GM13976 (cell line): ENCODE results near the gene ZNF655.
A peak's percentile ranks its signal among the peaks of the same experiment; 100 is the strongest.

ENCODE experiments used
- DNase-seq: peaks from one replicate; pipeline ENCODE4 v3.0.0; 2012; ENCODE audit warnings: low spot score
- CTCF ChIP-seq: IDR thresholded peaks from 2 replicates; pipeline ENCODE4 v1.5.1; 2012; ENCODE audit warnings: borderline replicate concordance, mild to moderate bottlenecking; ENCODE audit not compliant: insufficient read depth; ENCODE audit errors: extremely low read depth, missing control alignments, control extremely low read depth
- in situ Hi-C: fragments of 300-500 bp; cut with MboI; formaldehyde crosslinking; loops from one replicate; pipeline ENCODE4 v1.12.0; 2022; ENCODE audit warnings: low sequenced_read_pairs, mixed read lengths, inconsistent platforms; ENCODE audit not compliant: unreplicated experiment

Gene ZNF655

GRCh38 chr7:99558306-99559174 is at the start of gene ZNF655:
ZNF655 (plus strand) TSS chr7:99558642; CDS start chr7:99560560, 1,918 bp downstream.
- TF ChIP-seq CTCF: no peak
- peak; percentile 97 for DNase-seq
- in situ Hi-C loops: no loop called here

GRCh38 chr7:99514050-99514449 is 44.4 kb upstream of the ZNF655 start:
- in situ Hi-C loops: no loop called here
- TF ChIP-seq CTCF: no peak
- peak; percentile 46 for DNase-seq

GRCh38 chr7:99521399-99521798 is 37.0 kb upstream of the ZNF655 start:
- DNase-seq: no peak
- in situ Hi-C loops: no loop called here
- no peak for TF ChIP-seq CTCF

- peak; percentile 28 for TF ChIP-seq CTCF
- DNase-seq: no peak
- in situ Hi-C loops: no loop called here
Measured at GRCh38 chr7:99525713-99526440, 32.6 kb upstream of the ZNF655 start.

GRCh38 chr7:99531354-99531765 is 27.1 kb upstream of the ZNF655 start:
- DNase-seq: no peak
- in situ Hi-C loops: no loop called here
- no peak for TF ChIP-seq CTCF

GRCh38 chr7:99535667-99536066 is 22.8 kb upstream of the ZNF655 start:
- DNase-seq: no peak
- no peak for TF ChIP-seq CTCF
- in situ Hi-C loops: no loop called here
